Esophagus squamous epithelium (tissue), 4 donors: ENCODE results near the gene TOMM70.

Experiments used
- POLR2A ChIP-seq, 4 donors: fragments of 450-650 bp; IDR thresholded peaks; one replicate each; pipeline ENCODE4 v1.6.1; 2017; ENCODE audit warnings: antibody characterized with exemption in 4 of 4, mild to moderate bottlenecking in 4 of 4, moderate library complexity in 3 of 4
- TF ChIP-seq, protein P1 (sequence below), 6 experiments: fragments of 450-650 bp in 4 of 6; fragments of 200-600 bp in 2 of 6; sonication (generic) in 2 of 6; IDR thresholded peaks; one replicate each; pipeline ENCODE4 v1.5.1; 2016 to 2019; ENCODE audit warnings: antibody characterized with exemption in 6 of 6, mild to moderate bottlenecking in 4 of 6, moderate library complexity in 4 of 6

DNA sequence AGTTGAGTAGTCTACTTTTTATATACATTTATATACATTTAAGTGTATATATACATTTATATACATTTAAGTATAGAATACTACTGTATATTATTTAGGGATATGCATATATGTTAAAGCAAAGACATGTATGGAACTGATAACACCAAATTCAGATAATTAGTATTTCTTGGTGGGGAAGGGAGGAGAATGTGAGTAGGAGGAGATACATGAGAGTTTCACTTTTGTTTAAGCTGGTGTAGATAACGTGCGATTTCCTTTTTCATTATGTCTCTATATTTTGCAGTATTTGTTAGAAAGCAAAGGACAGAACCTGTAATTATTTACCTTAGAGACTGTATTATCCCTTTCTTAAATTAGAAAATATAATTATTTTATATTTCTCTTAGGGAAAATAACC is 83.0 kb downstream of the TOMM70 start:
- TF ChIP-seq, protein P1, sequence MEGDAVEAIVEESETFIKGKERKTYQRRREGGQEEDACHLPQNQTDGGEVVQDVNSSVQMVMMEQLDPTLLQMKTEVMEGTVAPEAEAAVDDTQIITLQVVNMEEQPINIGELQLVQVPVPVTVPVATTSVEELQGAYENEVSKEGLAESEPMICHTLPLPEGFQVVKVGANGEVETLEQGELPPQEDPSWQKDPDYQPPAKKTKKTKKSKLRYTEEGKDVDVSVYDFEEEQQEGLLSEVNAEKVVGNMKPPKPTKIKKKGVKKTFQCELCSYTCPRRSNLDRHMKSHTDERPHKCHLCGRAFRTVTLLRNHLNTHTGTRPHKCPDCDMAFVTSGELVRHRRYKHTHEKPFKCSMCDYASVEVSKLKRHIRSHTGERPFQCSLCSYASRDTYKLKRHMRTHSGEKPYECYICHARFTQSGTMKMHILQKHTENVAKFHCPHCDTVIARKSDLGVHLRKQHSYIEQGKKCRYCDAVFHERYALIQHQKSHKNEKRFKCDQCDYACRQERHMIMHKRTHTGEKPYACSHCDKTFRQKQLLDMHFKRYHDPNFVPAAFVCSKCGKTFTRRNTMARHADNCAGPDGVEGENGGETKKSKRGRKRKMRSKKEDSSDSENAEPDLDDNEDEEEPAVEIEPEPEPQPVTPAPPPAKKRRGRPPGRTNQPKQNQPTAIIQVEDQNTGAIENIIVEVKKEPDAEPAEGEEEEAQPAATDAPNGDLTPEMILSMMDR (IDR thresholded peaks at IDR 0.05), result no peak
- TF ChIP-seq POLR2A (IDR thresholded peaks at IDR 0.05), result no peak
